Upper lobe of left lung (tissue), 4 donors: ENCODE data around the gene SMTNL2.

Experiments
- POLR2A ChIP-seq, 4 donors: fragments of 450-650 bp; IDR thresholded peaks; one replicate each; pipeline ENCODE4 v1.5.1; 2016 to 2017; ENCODE audit warnings: antibody characterized with exemption in 4 of 4, mild to moderate bottlenecking in 2 of 4
- POLR2AphosphoS5 ChIP-seq, 2 donors: sonication (generic); formaldehyde crosslinking; IDR thresholded peaks; one replicate each; pipeline ENCODE4 v1.5.1; 2017; ENCODE audit warnings: antibody characterized with exemption in 2 of 2
- TF ChIP-seq, protein P1 (sequence below), 6 experiments: fragments of 450-650 bp in 4 of 6; fragments of 200-600 bp in 2 of 6; sonication (generic) in 2 of 6; IDR thresholded peaks; one replicate each; pipeline ENCODE4 v1.5.1; 2016 to 2019; ENCODE audit warnings: antibody characterized with exemption in 6 of 6

DNA sequence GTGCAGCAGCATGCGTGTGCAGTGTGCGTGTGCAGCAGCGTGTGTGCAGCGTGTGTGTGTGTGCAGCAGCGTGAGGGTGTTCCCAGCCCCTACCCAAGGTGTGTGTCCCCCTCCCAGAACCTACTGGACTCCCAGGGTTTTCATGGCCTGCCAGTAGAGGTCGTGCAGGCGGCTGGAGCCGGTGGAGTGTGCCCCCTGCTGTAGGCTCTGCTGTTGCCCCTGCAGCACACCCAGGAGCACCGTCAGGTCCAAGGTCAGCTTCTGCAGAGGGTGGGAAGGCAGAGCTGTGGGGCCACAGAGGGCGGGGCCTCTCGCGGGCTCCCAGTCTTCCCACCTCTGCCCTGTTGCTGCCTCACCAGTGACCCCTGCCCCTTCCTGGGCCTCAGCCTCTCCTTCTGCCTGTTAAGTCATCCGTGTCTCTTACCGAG is 44.1 kb upstream of the SMTNL2 start:
- TF ChIP-seq, protein P1, sequence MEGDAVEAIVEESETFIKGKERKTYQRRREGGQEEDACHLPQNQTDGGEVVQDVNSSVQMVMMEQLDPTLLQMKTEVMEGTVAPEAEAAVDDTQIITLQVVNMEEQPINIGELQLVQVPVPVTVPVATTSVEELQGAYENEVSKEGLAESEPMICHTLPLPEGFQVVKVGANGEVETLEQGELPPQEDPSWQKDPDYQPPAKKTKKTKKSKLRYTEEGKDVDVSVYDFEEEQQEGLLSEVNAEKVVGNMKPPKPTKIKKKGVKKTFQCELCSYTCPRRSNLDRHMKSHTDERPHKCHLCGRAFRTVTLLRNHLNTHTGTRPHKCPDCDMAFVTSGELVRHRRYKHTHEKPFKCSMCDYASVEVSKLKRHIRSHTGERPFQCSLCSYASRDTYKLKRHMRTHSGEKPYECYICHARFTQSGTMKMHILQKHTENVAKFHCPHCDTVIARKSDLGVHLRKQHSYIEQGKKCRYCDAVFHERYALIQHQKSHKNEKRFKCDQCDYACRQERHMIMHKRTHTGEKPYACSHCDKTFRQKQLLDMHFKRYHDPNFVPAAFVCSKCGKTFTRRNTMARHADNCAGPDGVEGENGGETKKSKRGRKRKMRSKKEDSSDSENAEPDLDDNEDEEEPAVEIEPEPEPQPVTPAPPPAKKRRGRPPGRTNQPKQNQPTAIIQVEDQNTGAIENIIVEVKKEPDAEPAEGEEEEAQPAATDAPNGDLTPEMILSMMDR (IDR thresholded peaks at IDR 0.05) = peak in 4 of 6 experiments; percentile 18 to 44 (median 30)
- TF ChIP-seq POLR2A (IDR thresholded peaks at IDR 0.05) = no peak
- TF ChIP-seq POLR2AphosphoS5 (IDR thresholded peaks at IDR 0.05) = no peak
